ENCODE data around the gene GALNT10. TPM values are rescaled to one million over a fixed set of nuclear protein-coding genes. Genes with fewer than 3 reads are reported as not detected.
A peak's percentile ranks its signal among the peaks of the same experiment; 100 is the strongest.
"Not testable (repeated sequence)": the region's sequence is repeated elsewhere in the genome, so short reads cannot be mapped to it uniquely, and the experiment has no call there.

GALNT10 gene
- total RNA-seq, 2 donors from 2014 or later = 34.7 to 40.4 TPM

DNA sequence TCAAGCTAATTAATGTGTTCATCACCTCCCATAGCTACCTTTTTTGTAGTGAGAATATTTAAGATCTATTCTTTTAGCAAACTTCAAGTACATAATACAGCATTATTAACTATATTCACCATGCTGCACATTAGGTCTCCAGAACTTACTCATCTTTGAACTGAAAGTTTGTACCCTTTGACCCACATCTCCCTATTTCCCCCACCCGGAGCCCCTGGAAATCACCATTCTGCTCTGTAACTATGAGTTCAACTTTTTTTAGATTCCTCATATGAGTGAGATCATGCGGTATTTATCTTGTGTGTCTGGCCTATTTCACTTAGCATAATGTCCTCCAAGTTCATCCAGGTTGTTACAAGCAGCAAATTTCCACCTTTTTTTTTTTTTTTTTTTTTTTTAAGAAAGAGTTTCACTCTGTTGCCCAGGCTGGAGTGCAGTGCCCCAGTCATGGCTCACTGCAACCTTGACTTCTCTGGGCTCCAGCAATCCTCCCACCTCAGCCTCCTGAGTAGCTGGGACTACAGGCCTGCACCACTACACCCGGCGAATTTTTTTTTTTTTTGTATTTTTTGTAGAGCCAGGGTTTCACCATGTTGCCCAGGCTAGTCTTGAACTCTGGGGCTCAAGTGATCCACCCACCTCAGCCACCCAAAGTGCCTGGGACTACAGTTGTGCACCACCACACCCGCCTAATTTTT is 154.9 kb downstream of the GALNT10 start:
- peaks cover 5% of the 10 kb centered on the region for H3K36me3 Mint-ChIP-seq (ENCODE audit: low read depth)
- H3K27me3 Mint-ChIP-seq = no peaks in the 10 kb centered on the region
- H3K27ac Mint-ChIP-seq = peak overlapping the region; percentile 75
- ATAC-seq (no peak), DNase-seq (no peak)
- H3K4me3 Mint-ChIP-seq = no peak overlapping the region
- peaks cover 9% of the 10 kb centered on the region for H3K4me1 Mint-ChIP-seq
- H3K9me3 ChIP-seq (ENCODE audit: control insufficient read depth, low read length, poor library complexity, severe bottlenecking) = no peaks in the 10 kb centered on the region

DNA sequence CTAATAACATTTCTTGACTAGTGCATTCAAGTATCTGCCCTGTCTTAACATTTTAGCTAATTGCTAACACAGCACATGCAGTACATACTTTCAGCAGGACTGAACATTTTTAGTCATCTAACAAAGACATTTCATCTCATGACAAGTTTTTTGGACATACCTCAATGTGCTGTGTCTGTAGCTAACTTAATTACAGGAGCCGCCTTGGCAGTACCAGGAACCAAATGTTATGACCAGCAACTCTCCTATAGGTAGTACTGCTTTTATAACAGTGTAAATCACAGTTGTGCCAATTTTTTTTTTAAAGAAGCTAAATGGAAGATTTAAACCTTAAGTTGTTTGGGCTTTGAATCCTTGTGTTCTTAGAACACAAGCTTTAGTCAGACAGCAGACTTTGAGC is 155.9 kb downstream of the GALNT10 start:
- peaks cover 9% of the 10 kb centered on the region for H3K4me1 Mint-ChIP-seq
- H3K36me3 Mint-ChIP-seq (ENCODE audit: low read depth) = peaks cover 5% of the 10 kb centered on the region
- H3K9me3 ChIP-seq (ENCODE audit: control insufficient read depth, low read length, poor library complexity, severe bottlenecking) = no peaks in the 10 kb centered on the region
- DNase-seq = no peak
- no peaks in the 10 kb centered on the region for H3K27me3 Mint-ChIP-seq
- no peak for ATAC-seq
- H3K4me3 Mint-ChIP-seq = no peak overlapping the region
- H3K27ac Mint-ChIP-seq = no peak overlapping the region

DNA sequence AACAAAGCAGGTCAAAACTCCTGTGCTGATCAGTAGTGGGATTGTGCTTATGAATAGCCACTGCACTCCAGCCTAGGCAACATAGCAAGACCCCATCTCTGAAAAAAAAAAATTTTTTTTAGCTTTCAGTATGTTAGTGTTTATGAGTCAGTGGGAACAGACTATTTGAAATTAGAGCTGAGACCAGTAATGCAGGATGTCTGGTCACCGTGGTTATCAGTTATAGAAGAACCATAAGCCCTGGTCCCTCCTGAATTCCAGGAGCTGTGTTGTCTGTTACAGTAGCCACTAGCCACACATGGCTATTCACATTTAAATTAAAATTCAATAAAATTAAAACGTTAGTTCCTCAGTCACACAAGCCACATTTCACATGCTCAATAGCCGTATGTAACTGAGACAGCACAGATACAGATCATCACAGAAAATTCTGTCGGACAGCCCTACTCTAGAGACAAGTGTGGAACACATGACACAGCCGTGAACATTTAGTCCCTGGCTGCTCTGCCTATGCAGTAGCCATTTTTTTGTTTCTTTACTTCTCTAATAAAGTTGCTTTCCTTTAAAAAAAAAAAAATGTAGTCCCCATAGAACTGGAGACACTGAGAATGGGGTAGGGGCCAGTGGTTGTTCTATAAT is 159.2 kb downstream of the GALNT10 start:
- no peaks in the 10 kb centered on the region for H3K9me3 ChIP-seq (ENCODE audit: control insufficient read depth, low read length, poor library complexity, severe bottlenecking)
- DNase-seq (no peak), ATAC-seq (no peak)
- Mint-ChIP-seq H3K36me3 (ENCODE audit: low read depth) (no peaks in the 10 kb centered on the region), H3K4me1 (peaks cover 16% of the 10 kb centered on the region), H3K4me3 (no peak overlapping the region), H3K27ac (no peak overlapping the region), H3K27me3 (no peaks in the 10 kb centered on the region)

DNA sequence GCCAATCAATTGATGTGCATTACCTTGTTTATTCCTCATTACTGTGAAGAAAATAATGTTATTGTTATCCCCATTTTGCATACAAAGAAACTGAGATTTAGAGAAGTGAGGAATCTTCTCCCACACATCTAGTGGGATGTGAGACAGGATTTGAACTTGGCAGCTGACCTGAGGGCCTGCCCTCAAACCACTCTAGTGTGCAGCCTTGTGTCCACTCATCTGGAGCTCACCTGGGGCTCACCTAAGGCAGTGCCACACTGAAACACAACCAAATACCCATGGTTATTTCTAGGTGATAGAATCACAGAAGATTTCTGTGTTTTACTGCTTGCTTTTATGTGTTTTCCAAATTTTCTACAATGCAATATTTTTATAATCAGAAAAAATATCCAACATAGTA is 160.6 kb downstream of the GALNT10 start:
- H3K27me3 Mint-ChIP-seq = no peaks in the 10 kb centered on the region
- no peaks in the 10 kb centered on the region for H3K9me3 ChIP-seq (ENCODE audit: control insufficient read depth, low read length, poor library complexity, severe bottlenecking)
- H3K4me3 Mint-ChIP-seq = no peak overlapping the region
- DNase-seq (no peak), ATAC-seq (no peak)
- peaks cover 1% of the 10 kb centered on the region for H3K36me3 Mint-ChIP-seq (ENCODE audit: low read depth)
- no peak overlapping the region for H3K27ac Mint-ChIP-seq
- peaks cover 19% of the 10 kb centered on the region for H3K4me1 Mint-ChIP-seq

DNA sequence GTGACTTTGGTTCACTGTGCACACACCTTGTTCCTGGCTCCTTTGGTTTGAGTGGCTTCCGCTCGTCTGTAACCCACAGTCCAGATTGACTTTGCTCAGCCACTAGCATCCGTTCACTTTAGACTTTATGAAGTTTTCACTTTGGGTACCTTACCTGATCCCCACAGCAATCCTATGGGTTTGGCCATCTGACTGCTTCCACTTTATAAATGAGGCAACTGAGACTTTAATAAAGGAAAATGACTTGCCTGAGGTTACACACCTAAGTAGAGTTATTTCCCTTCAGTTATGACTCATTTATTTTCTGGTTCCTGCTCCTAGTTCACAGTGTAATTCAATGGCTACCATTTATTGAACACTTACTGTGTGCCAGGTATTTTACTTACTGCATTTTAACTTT is 161.0 kb downstream of the GALNT10 start:
- peaks cover 2% of the 10 kb centered on the region for H3K36me3 Mint-ChIP-seq (ENCODE audit: low read depth)
- no peak overlapping the region for H3K4me3 Mint-ChIP-seq
- peaks cover 19% of the 10 kb centered on the region for H3K4me1 Mint-ChIP-seq
- no peak overlapping the region for H3K27ac Mint-ChIP-seq
- H3K9me3 ChIP-seq (ENCODE audit: control insufficient read depth, low read length, poor library complexity, severe bottlenecking) = no peaks in the 10 kb centered on the region
- no peaks in the 10 kb centered on the region for H3K27me3 Mint-ChIP-seq
- ATAC-seq (no peak), DNase-seq (no peak)

DNA sequence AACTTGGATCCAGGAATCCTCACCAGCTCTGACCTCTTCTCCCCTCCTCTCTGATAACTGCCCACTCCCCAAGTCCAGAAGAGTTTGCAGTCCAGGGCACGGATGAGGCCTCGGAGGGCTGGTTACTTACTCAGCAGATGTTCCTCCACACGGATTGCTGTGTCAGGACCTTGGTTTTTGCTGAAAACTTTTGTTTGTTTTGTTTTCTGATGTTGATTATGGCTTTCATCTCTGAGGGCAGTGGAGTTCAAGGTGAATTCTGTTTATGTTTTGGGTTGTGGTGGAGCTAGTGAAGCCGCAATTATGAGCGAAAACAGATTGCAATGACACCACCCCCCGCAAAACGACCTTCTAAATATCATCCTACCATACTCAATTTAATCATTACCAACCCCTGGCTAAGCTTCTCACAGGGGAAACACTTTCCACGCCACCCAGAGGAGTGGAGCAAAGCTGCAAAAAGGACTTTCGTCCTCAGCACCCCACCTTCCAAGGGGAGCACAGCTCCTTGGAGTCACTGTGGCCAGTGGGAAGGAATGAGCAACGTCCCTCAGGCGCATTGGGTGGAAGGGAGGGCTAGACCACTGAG is 162.5 kb downstream of the GALNT10 start:
- ATAC-seq = no peak
- no peak overlapping the region for H3K4me3 Mint-ChIP-seq
- peaks cover 2% of the 10 kb centered on the region for H3K36me3 Mint-ChIP-seq (ENCODE audit: low read depth)
- H3K9me3 ChIP-seq (ENCODE audit: control insufficient read depth, low read length, poor library complexity, severe bottlenecking) = no peaks in the 10 kb centered on the region
- DNase-seq = no peak
- H3K27ac Mint-ChIP-seq = no peak overlapping the region
- H3K4me1 Mint-ChIP-seq = peaks cover 22% of the 10 kb centered on the region
- H3K27me3 Mint-ChIP-seq = no peaks in the 10 kb centered on the region

DNA sequence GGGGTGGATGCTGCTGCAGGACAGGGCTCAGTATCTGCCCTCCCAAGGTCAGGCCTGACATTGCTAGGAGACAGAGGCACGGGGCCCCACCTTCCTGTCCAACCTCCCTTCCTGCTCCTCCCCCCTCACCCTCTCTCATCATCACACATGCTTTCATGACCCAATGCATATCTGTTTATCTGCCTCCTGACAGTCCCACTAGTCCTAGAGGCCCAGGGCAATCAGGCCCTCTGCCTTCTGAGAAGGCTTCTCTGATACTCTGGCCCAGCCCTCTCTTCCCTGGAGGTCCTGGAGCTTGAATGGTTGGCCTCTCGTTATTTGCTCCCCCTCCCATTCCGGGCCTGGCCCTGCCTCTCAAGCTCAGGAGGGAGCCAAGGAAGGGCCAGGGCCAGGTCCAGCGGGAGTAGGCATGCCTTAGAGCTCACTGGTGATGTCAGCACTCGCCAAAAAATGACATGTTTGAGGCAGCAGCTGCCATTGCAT is 164.6 kb downstream of the GALNT10 start:
- Mint-ChIP-seq H3K27ac (no peak overlapping the region), H3K4me1 (peaks cover 27% of the 10 kb centered on the region), H3K36me3 (ENCODE audit: low read depth) (peaks cover 2% of the 10 kb centered on the region), H3K4me3 (no peak overlapping the region), H3K27me3 (no peaks in the 10 kb centered on the region)
- no peaks in the 10 kb centered on the region for H3K9me3 ChIP-seq (ENCODE audit: control insufficient read depth, low read length, poor library complexity, severe bottlenecking)
- ATAC-seq = no peak
- DNase-seq = no peak

DNA sequence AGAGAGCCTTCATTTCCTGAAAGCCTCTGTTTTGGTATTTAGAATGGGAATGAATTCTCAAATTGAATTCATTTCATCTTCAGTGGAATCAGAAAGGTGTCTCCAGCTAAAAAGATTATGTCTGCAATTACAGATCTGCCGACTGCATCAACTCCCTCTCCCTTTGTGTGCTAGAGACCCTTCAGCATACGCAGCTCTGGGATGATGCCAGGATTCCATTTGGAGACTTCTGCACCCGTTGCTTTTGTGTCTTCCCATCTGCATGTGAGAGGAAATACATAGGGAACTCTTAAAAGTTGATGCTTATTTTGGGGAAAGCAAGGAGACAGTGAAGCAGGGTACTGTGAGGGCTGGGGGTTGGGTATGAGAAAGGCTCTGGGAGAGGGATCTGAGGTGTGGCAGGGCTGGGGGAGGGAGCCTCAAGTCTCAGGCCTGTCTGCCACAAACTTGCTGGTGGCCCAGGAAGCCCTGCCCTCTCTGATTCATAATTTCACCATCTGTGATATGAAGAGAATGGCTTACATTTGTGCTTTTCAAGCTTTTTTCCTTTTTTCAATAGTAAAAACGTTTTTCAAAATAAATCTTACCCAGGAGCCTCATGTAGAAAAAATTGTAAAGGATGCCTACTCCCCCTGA is 165.6 kb downstream of the GALNT10 start:
- no peak overlapping the region for H3K4me3 Mint-ChIP-seq
- H3K4me1 Mint-ChIP-seq = peaks cover 27% of the 10 kb centered on the region
- ATAC-seq (no peak), DNase-seq (no peak)
- H3K36me3 Mint-ChIP-seq (ENCODE audit: low read depth) = peaks cover 2% of the 10 kb centered on the region
- H3K27me3 Mint-ChIP-seq = no peaks in the 10 kb centered on the region
- H3K27ac Mint-ChIP-seq = no peak overlapping the region
- H3K9me3 ChIP-seq (ENCODE audit: control insufficient read depth, low read length, poor library complexity, severe bottlenecking) = no peaks in the 10 kb centered on the region

DNA sequence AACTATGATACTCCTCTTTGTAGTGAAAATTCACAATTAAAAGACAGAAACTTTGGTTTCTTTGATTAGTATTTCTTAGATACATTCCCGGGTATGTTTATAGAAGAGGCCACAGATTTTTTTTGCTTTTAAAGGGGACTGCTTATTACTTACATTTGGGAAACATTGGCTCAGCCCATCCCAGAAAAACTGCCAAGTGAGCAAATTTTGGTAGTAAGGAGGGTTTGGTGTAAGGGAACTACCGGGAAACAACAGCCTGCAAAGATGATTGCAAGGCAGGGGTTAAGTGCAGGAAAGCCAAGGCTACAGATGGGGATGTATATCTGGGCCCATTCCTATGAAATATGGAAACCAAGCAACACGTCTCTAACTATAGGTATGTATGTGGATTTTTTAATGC is 166.4 kb downstream of the GALNT10 start:
- ATAC-seq = no peak
- Mint-ChIP-seq H3K36me3 (ENCODE audit: low read depth) (peaks cover 2% of the 10 kb centered on the region), H3K4me1 (peaks cover 27% of the 10 kb centered on the region), H3K4me3 (no peak overlapping the region), H3K27ac (no peak overlapping the region), H3K27me3 (no peaks in the 10 kb centered on the region)
- H3K9me3 ChIP-seq (ENCODE audit: control insufficient read depth, low read length, poor library complexity, severe bottlenecking) = no peaks in the 10 kb centered on the region
- DNase-seq = no peak

DNA sequence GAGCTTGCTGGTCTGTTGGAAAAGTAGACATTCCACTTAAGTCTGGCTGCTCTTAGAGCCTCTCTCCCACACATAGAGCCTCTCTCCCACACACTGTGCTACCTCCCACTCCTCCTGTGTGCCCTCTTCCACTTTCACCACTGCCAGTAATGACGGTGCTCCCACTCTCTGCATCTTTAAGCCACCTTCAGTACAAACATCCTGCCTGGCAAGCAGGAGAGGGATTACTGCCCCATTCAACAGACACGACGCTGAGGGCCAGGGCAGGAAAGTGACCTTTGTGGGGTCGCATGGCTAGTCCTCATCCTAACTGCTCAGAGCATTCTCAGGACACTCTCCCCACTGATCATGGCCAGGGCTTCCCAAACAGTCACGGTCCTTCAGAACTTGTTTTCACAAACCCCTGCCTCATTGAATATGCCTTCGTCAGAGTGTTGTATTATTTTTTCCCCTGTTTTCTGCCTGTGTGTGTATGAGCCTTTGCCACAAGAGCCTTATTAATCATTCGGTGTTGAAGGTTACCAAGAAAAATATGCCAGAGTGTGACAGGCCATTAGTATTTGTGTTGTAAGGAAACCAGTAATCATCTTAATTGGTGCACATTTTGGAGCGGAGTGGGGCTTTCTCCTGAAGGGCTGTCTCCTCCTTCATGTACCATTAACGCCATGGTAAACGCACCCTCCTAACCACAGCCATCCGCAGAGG is 168.1 kb downstream of the GALNT10 start:
- H3K9me3 ChIP-seq (ENCODE audit: control insufficient read depth, low read length, poor library complexity, severe bottlenecking) = no peaks in the 10 kb centered on the region
- Mint-ChIP-seq H3K36me3 (ENCODE audit: low read depth) (peaks cover 2% of the 10 kb centered on the region), H3K4me3 (no peak overlapping the region), H3K4me1 (peaks cover 24% of the 10 kb centered on the region), H3K27me3 (no peaks in the 10 kb centered on the region), H3K27ac (peak overlapping the region; percentile 51)
- ATAC-seq = no peak
- DNase-seq = no peak

DNA sequence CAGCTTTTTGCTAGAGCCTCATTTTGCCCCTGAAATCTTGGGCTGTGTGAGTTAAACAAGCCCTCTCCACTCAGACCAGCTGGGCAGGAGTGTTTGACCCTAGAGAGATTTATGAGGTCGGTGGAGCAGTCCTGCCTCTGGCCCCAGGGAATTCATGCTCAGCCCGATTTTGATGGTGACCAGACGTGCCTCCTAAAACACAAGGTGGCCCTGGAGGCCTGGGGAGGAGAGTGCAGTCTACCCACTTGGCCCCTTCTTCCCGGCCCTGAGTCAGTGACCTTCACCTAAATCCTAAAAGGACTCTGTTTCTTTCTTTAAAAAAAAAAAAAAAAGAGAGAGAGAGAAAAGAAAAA is 168.7 kb downstream of the GALNT10 start:
- H3K9me3 ChIP-seq (ENCODE audit: control insufficient read depth, low read length, poor library complexity, severe bottlenecking) = no peaks in the 10 kb centered on the region
- Mint-ChIP-seq H3K27me3 (no peaks in the 10 kb centered on the region), H3K4me1 (peaks cover 25% of the 10 kb centered on the region), H3K4me3 (no peak overlapping the region), H3K36me3 (ENCODE audit: low read depth) (peaks cover 6% of the 10 kb centered on the region), H3K27ac (no peak overlapping the region)
- DNase-seq = no peak
- no peak for ATAC-seq

DNA sequence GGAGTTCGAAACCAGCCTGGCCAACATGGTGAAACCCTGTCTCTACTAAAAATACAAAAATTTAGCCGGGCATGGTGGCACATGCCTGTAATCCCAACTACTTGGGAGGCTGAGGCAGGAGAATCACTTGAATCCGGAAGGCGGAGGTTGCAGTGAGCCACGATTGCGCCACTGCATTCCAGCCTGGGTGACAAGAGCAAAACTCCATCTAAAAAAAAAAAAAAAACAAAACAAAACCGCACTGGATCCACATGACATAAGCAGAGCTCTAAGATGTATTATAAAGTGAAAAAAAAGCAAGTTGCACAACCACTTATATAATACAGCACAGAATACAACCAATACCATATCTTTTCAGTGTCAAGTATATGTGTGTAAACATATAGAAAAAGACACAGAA is 169.7 kb downstream of the GALNT10 start:
- not testable (repeated sequence) for ATAC-seq; H3K27me3 Mint-ChIP-seq; H3K27ac Mint-ChIP-seq; H3K36me3 Mint-ChIP-seq (ENCODE audit: low read depth); H3K9me3 ChIP-seq (ENCODE audit: control insufficient read depth, low read length, poor library complexity, severe bottlenecking); DNase-seq; H3K4me3 Mint-ChIP-seq
- H3K4me1 Mint-ChIP-seq = peaks cover 24% of the 10 kb centered on the region

DNA sequence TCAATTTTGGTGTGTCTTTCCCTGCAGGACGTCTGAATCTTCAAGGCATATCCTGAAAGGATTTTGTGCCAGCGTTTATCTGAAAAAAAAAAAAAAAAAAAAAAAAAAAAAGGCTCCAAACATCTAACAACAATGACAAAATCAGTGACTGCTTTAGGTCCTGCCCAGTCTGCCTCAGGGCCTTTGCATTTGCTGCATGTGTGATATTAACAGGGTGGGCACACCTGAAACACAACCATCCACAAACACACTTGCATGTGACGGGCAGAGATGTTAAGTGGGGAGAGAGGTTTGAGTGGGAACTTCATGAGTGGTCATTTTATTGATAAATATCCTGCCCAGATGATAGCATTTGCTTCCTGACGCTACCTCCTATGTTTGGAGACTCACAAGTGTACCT is 172.9 kb downstream of the GALNT10 start:
- ATAC-seq (no peak), DNase-seq (no peak)
- Mint-ChIP-seq H3K36me3 (ENCODE audit: low read depth) (peaks cover 4% of the 10 kb centered on the region), H3K4me3 (no peak overlapping the region), H3K27me3 (no peaks in the 10 kb centered on the region), H3K4me1 (peaks cover 19% of the 10 kb centered on the region), H3K27ac (no peak overlapping the region)
- H3K9me3 ChIP-seq (ENCODE audit: control insufficient read depth, low read length, poor library complexity, severe bottlenecking) = no peaks in the 10 kb centered on the region

All from T-helper 17 cell (primary cell).